GM18499 (cell line): ENCODE data around the gene TRIM47.

Source experiments
- ATAC-seq: cut with Tn5 transposase; IDR thresholded peaks from one replicate; pipeline ENCODE4 v1.9.1; 2021; ENCODE audit warnings: moderate number of reproducible peaks; ENCODE audit not compliant: insufficient read depth, unreplicated experiment

TRIM47 gene

GRCh38 chr17:75848523-75849278 is 29.7 kb downstream of the TRIM47 start:
- no peak for ATAC-seq

- ATAC-seq = no peak
Measured at GRCh38 chr17:75847614-75848522, 30.5 kb downstream of the TRIM47 start.

GRCh38 chr17:75846692-75847613 is 31.4 kb downstream of the TRIM47 start:
- ATAC-seq = no peak

GRCh38 chr17:75845933-75846691 is 32.3 kb downstream of the TRIM47 start:
- ATAC-seq = no peak

GRCh38 chr17:75845058-75845711 is 33.2 kb downstream of the TRIM47 start:
- no peak for ATAC-seq

- no peak for ATAC-seq
Measured at GRCh38 chr17:75844530-75845057, 33.8 kb downstream of the TRIM47 start.

GRCh38 chr17:75843577-75844529 is 34.5 kb downstream of the TRIM47 start, which contains the start of gene UNC13D:
TSS of gene UNC13D (minus strand) at chr17:75844404. CDS start at chr17:75844337, 67 bp downstream.
- ATAC-seq = no peak

- no peak for ATAC-seq
Measured at GRCh38 chr17:75842963-75843576, 35.3 kb downstream of the TRIM47 start.

GRCh38 chr17:75842411-75842810 is 36.0 kb downstream of the TRIM47 start:
- no peak for ATAC-seq

GRCh38 chr17:75840799-75841164 is 37.6 kb downstream of the TRIM47 start:
- no peak for ATAC-seq

- ATAC-seq = no peak
Measured at GRCh38 chr17:75839942-75840798, 38.2 kb downstream of the TRIM47 start.

- no peak for ATAC-seq
Measured at GRCh38 chr17:75838410-75838809, 40.0 kb downstream of the TRIM47 start.

- ATAC-seq = no peak
Measured at GRCh38 chr17:75837899-75838298, 40.5 kb downstream of the TRIM47 start.

GRCh38 chr17:75836605-75837004 is 41.8 kb downstream of the TRIM47 start:
- no peak for ATAC-seq

- no peak for ATAC-seq
Measured at GRCh38 chr17:75835654-75835987, 42.8 kb downstream of the TRIM47 start.

- no peak for ATAC-seq
Measured at GRCh38 chr17:75834928-75835653, 43.3 kb downstream of the TRIM47 start.
